HepG2 (cell line): ENCODE data around the gene ADPRM. TPM values are rescaled to one million over a fixed set of nuclear protein-coding genes. Genes with fewer than 3 reads are reported as not detected.

Experiments
- AGO1 ChIP-seq: fragments of 200-400 bp; formaldehyde crosslinking; IDR thresholded peaks from 2 replicates; pipeline ENCODE4 v1.6.1; 2017; ENCODE audit warnings: mild to moderate bottlenecking, low read depth, low read length, moderate library complexity; ENCODE audit not compliant: poor library complexity, severe bottlenecking
- ARID4A ChIP-seq: sonication (generic); formaldehyde crosslinking; IDR thresholded peaks from 2 replicates; pipeline ENCODE4 v1.5.0; 2020; ENCODE audit warnings: mild to moderate bottlenecking, missing genetic modification reagents, borderline replicate concordance
- ATF7-NPFF ChIP-seq: sonication (generic); formaldehyde crosslinking; IDR thresholded peaks from 2 replicates; pipeline ENCODE4 v1.8.1; 2023; ENCODE audit warnings: mild to moderate bottlenecking, low read depth, missing genetic modification reagents, moderate library complexity
- CREB3 ChIP-seq: sonication (generic); formaldehyde crosslinking; IDR thresholded peaks from 2 replicates; pipeline ENCODE4 v1.5.0; 2020; ENCODE audit warnings: missing genetic modification reagents
- CREBL2 ChIP-seq: sonication (generic); formaldehyde crosslinking; IDR thresholded peaks from 2 replicates; pipeline ENCODE4 v1.8.1; 2023; ENCODE audit warnings: missing genetic modification reagents, mild to moderate bottlenecking, borderline replicate concordance
- HCFC1 ChIP-seq: fragments of 150-350 bp; IDR thresholded peaks from 2 replicates; pipeline ENCODE4 v1.6.1; 2014; ENCODE audit warnings: low read depth, low read length
- KDM2A ChIP-seq: sonication (generic); formaldehyde crosslinking; IDR thresholded peaks from 2 replicates; pipeline ENCODE4 v1.4.0; 2020; ENCODE audit warnings: low read depth, missing genetic modification reagents, borderline replicate concordance
- PHB2 ChIP-seq: fragments of 450-650 bp; IDR thresholded peaks from 2 replicates; pipeline ENCODE4 v1.6.1; 2018; ENCODE audit not compliant: partially characterized antibody
- PRDM4 ChIP-seq: sonication (generic); formaldehyde crosslinking; IDR thresholded peaks from 2 replicates; pipeline ENCODE4 v1.9.0; 2021; ENCODE audit warnings: missing genetic modification reagents, borderline replicate concordance
- SSRP1 ChIP-seq: IDR thresholded peaks from 2 replicates; pipeline ENCODE4 v1.6.1; 2016; ENCODE audit warnings: control low read depth
- SUZ12 ChIP-seq: fragments of 150-350 bp; IDR thresholded peaks from 2 replicates; pipeline ENCODE4 v1.6.1; 2014; ENCODE audit warnings: low read depth, low read length
- THAP7 ChIP-seq: sonication (generic); formaldehyde crosslinking; IDR thresholded peaks from 2 replicates; pipeline ENCODE4 v1.8.1; 2023; ENCODE audit warnings: mild to moderate bottlenecking, missing genetic modification reagents
- TP53 ChIP-seq: sonication (generic); formaldehyde crosslinking; conservative IDR thresholded peaks from 2 replicates; pipeline ENCODE4 v1.4.0; 2020; ENCODE audit warnings: missing genetic modification reagents
- ZBTB1 ChIP-seq: sonication (generic); formaldehyde crosslinking; IDR thresholded peaks from 2 replicates; pipeline ENCODE4 v1.4.0; 2020; ENCODE audit warnings: missing genetic modification reagents, borderline replicate concordance
- ZFYVE20 ChIP-seq: sonication (generic); formaldehyde crosslinking; IDR thresholded peaks from 2 replicates; pipeline ENCODE4 v1.8.0; 2023; ENCODE audit warnings: low read depth, mild to moderate bottlenecking, moderate library complexity, missing genetic modification reagents, borderline replicate concordance
- ZNF441 ChIP-seq: sonication (generic); formaldehyde crosslinking; IDR thresholded peaks from 2 replicates; pipeline ENCODE4 v1.7.0; 2021; ENCODE audit warnings: missing genetic modification reagents, borderline replicate concordance
- ZNF766 ChIP-seq: sonication (generic); formaldehyde crosslinking; IDR thresholded peaks from 2 replicates; pipeline ENCODE4 v1.5.0; 2020; ENCODE audit warnings: missing genetic modification reagents, borderline replicate concordance
- polyA plus RNA-seq, 8 experiments: library from polyadenylated mRNA; depleted of rRNA in 3 of 8; stranded (reverse) in 7 of 8; unstranded in 1 of 8; fragments of >200 nt; fragmentation: Illumina TruSeq in 4 of 8; extraction: Trizol in 4 of 8; gene quantifications; 2 replicates each; pipeline versions ENCODE4 v1.2.1 to v1.2.3, GENCODE V29; 2011 to 2016; ENCODE audit warnings: low read depth in 4 of 8, missing spikeins in 1 of 8, mixed read lengths in 1 of 8; ENCODE audit not compliant: insufficient read depth in 1 of 8
- total RNA-seq, 5 experiments: library from RNA; depleted of rRNA; stranded (reverse); fragments of >200 nt; fragmentation: Illumina TruSeq; extraction: Trizol; gene quantifications; 2 replicates each; pipeline ENCODE4 v1.2.3, GENCODE V29; 2016; ENCODE audit warnings: low read depth in 1 of 5

ADPRM gene
- total and polyA plus RNA-seq, 2 of the 13 experiments (the other 11 are each of a cell fraction or from before 2014, with no cell fraction given): 5.6 to 10.8 TPM

- TF ChIP-seq ARID4A (CRISPR knock-in tag) (no peak), THAP7 (CRISPR knock-in tag) (no peak), PHB2 (no peak), ZFYVE20 (no peak), ATF7-NPFF (no peak), CREB3 (no peak), SSRP1 (no peak), ZNF766 (CRISPR knock-in tag) (no peak), SUZ12 (no peak), CREBL2 (CRISPR knock-in tag) (no peak), TP53 (CRISPR knock-in tag) (no peak), ZNF441 (no peak), KDM2A (no peak), HCFC1 (no peak), AGO1 (no peak), PRDM4 (no peak), ZBTB1 (CRISPR knock-in tag) (no peak)
Measured at GRCh38 chr17:10744501-10745000, 47.2 kb downstream of the ADPRM start (continued).
